ENCODE measurements around the gene DCDC2C. TPM values are rescaled to one million over a fixed set of nuclear protein-coding genes. Genes with fewer than 3 reads are reported as not detected.

Gene DCDC2C
- polyA plus RNA-seq, 12 donors = 0.17 to 7.3 (median 0.34) TPM; not detected in 5

DNA sequence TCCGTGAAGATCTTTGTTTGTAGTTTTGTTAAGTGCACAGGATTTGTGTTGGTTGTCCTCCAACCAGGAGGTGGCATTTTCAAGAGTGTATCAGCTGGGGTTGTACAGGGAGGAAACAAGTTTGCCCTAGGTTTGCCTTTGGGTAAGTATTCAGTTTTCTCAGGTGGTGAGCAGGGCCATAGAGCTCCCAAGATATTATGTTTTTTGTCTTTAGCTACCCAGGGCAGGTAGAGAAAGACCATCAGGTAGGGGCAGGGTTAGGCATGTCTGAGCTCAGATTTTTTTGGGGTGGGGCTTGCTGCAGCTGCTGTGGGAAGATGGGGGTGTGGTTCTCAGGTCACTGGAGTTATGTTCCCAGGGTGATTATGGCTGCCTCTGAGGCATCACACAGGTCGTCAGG is 191.6 kb downstream of the DCDC2C start:
- DNase-seq = no peak

Other genes starting within 250 kb of the DCDC2C start
- 10 to 100 TPM in 11 of 12 donors, not detected in 1; 43.1 to 73.4 (median 62.7) TPM for gene ADI1, start 184.0 kb upstream of the DCDC2C start, polyA plus RNA-seq (ENCODE audit: insufficient read length in 12 of 12)
- gene RNASEH1, start 145.2 kb upstream of the DCDC2C start, polyA plus RNA-seq (ENCODE audit: insufficient read length in 12 of 12) = 10 to 100 TPM in 11 of 12 donors, not detected in 1; 10.1 to 21.0 (median 18.9) TPM
- 1,000 to 10,000 TPM in 11 of 12 donors, 100 to 1,000 TPM in 1; 853 to 2,230 (median 1,926) TPM for gene RPS7, start 128.3 kb upstream of the DCDC2C start, polyA plus RNA-seq (ENCODE audit: insufficient read length in 12 of 12)
- gene COLEC11, start 108.5 kb upstream of the DCDC2C start, polyA plus RNA-seq (ENCODE audit: insufficient read length in 12 of 12) = 1 to 10 TPM in 1 of 12 donors, under 1 TPM in 7, not detected in 4; 0.23 to 1.3 (median 0.38) TPM
- under 1 TPM in 1 of 12 donors, not detected in 11; 0.25 TPM for gene ALLC, start 45.4 kb upstream of the DCDC2C start, polyA plus RNA-seq (ENCODE audit: insufficient read length in 12 of 12)